ENCODE results near the gene ICE1.

GRCh38 chr5:5475975-5476374, 53.5 kb downstream of the ICE1 start:
- no peak for TF ChIP-seq CTCF (IDR thresholded peaks at IDR 0.05)
- TF ChIP-seq POLR2AphosphoS5 (IDR thresholded peaks at IDR 0.05; ENCODE audit: low read depth, low read length) = no peak
- no peak for TF ChIP-seq SIN3A (IDR thresholded peaks at IDR 0.05; ENCODE audit: borderline replicate concordance, insufficient read depth, low read depth, low read length)
- TF ChIP-seq REST (IDR thresholded peaks at IDR 0.05; ENCODE audit: insufficient read depth in 1 of 2, low read depth in 2 of 2, low read length in 1 of 2) = no peak
